Ishikawa (cell line): ENCODE results near the gene ACOXL.

Experiments used
- CEBPB ChIP-seq: IDR thresholded peaks from 2 replicates; pipeline ENCODE4 v1.6.1; 2012
- CREB1 ChIP-seq: IDR thresholded peaks from 2 replicates; pipeline ENCODE4 v1.6.1; 2012; ENCODE audit warnings: low read depth
- EP300 ChIP-seq: IDR thresholded peaks from 2 replicates; pipeline ENCODE4 v1.6.1; 2012; ENCODE audit warnings: borderline replicate concordance
- NFIC ChIP-seq: IDR thresholded peaks from 2 replicates; pipeline ENCODE4 v1.6.1; 2012
- RAD21 ChIP-seq: IDR thresholded peaks from 2 replicates; pipeline ENCODE4 v1.6.1; 2012; ENCODE audit warnings: low read depth
- REST ChIP-seq: IDR thresholded peaks from 2 replicates; pipeline ENCODE4 v1.6.1; 2012; ENCODE audit warnings: low read depth, mild to moderate bottlenecking
- TAF1 ChIP-seq: IDR thresholded peaks from 2 replicates; pipeline ENCODE4 v1.6.1; 2012; ENCODE audit warnings: low read depth, mild to moderate bottlenecking
- USF1 ChIP-seq: IDR thresholded peaks from 2 replicates; pipeline ENCODE4 v1.6.1; 2012

GRCh38 chr2:110747522-110748488 lies 15.4 kb downstream of the ACOXL start:
- no peak for TF ChIP-seq RAD21
- TF ChIP-seq EP300: no peak
- no peak for TF ChIP-seq CEBPB
- TF ChIP-seq NFIC: no peak
- no peak for TF ChIP-seq USF1
- no peak for TF ChIP-seq TAF1
- no peak for TF ChIP-seq REST
- no peak for TF ChIP-seq CREB1
